Measurements from ENCODE around the gene LSM2. TPM values are rescaled to one million over a fixed set of nuclear protein-coding genes. Genes with fewer than 3 reads are reported as not detected.
A peak's percentile ranks its signal among the peaks of the same experiment; 100 is the strongest.

Gene LSM2
- total and polyA plus RNA-seq, 9 of the 15 experiments (the other 6 are each of a cell fraction or from before 2014, with no cell fraction given): 154 to 407 (median 223) TPM

- TF ChIP-seq HMG20A (CRISPR knock-in tag; conservative IDR thresholded peaks at IDR 0.05) (no peak), E2F5 (CRISPR knock-in tag; IDR thresholded peaks at IDR 0.05) (peak; percentile 65; the same call in 1 of the 2 replicates), STAG1 (CRISPR knock-in tag; IDR thresholded peaks at IDR 0.05; ENCODE audit: borderline replicate concordance) (no peak), ZNF263 (CRISPR knock-in tag; IDR thresholded peaks at IDR 0.05; ENCODE audit: borderline replicate concordance) (0 out of 2 replicates have a peak, but pooled peaks have one; percentile 6), UBTF (IDR thresholded peaks at IDR 0.05; ENCODE audit: borderline replicate concordance in 1 of 2, low read depth in 2 of 2, low read length in 2 of 2) (no peak), ZNF217 (CRISPR knock-in tag; IDR thresholded peaks at IDR 0.05) (no peak), PRMT5 (CRISPR knock-in tag; IDR thresholded peaks at IDR 0.05) (no peak), ZKSCAN8 (CRISPR knock-in tag; IDR thresholded peaks at IDR 0.05) (no peak), EZH2 (IDR thresholded peaks at IDR 0.05; ENCODE audit: borderline replicate concordance, low read depth, low read length) (no peak), NFIC (IDR thresholded peaks at IDR 0.05) (no peak), ATF3 (IDR thresholded peaks at IDR 0.05) (peak; percentile 81), ATF3 (CRISPR knock-in tag; conservative IDR thresholded peaks at IDR 0.05) (no peak), ZNF121 (CRISPR knock-in tag; conservative IDR thresholded peaks at IDR 0.05) (peak; percentile 67; the same call in 1 of the 2 replicates), DIDO1 (tag; IDR thresholded peaks at IDR 0.05; ENCODE audit: low read depth) (no peak), STAT5A (IDR thresholded peaks at IDR 0.05; ENCODE audit: borderline replicate concordance, low read length) (no peak), ARID1B (IDR thresholded peaks at IDR 0.05) (no peak), FOXK2 (conservative IDR thresholded peaks at IDR 0.05 in 1 of 2, IDR thresholded peaks at IDR 0.05 in 1 of 2; ENCODE audit: low read depth in 2 of 2) (0 out of 4 replicates have a peak, but pooled peaks of 1 of the 2 experiments have one; percentile 29), JUND (IDR thresholded peaks at IDR 0.05; ENCODE audit: borderline replicate concordance, low read depth, low read length) (peak; percentile 51; the same call in 1 of the 2 replicates), JUND (tag; IDR thresholded peaks at IDR 0.05; ENCODE audit: borderline replicate concordance, low read depth, low read length) (peak; percentile 55; the same call in 1 of the 3 replicates), ZNF57 (CRISPR knock-in tag; IDR thresholded peaks at IDR 0.05) (no peak), ZNF41 (CRISPR knock-in tag; conservative IDR thresholded peaks at IDR 0.05) (no peak), THAP7 (CRISPR knock-in tag; IDR thresholded peaks at IDR 0.05) (no peak)
These were observed 57.3 kb downstream of the LSM2 start (continued) for GRCh38 chr6:31749301-31750036.
